Fibroblast of villous mesenchyme (primary cell): Measurements from ENCODE around the gene MSANTD1. TPM values are rescaled to one million over a fixed set of nuclear protein-coding genes. Genes with fewer than 3 reads are reported as not detected.
"Not testable (repeated sequence)": the region's sequence is repeated elsewhere in the genome, so short reads cannot be mapped to it uniquely, and the experiment has no call there.

Experiments
- DNase-seq: peaks from one replicate; pipeline ENCODE4 v3.0.0-alpha.2; 2010; ENCODE audit warnings: low read depth
- H3K4me3 ChIP-seq: 2 replicates; pipeline ENCODE4 v1.5.1; 2011; ENCODE audit warnings: low read depth, mild to moderate bottlenecking, low read length
- total RNA-seq: library from RNA; depleted of rRNA; stranded (reverse); fragments of >200 nt; gene quantifications from 2 replicates; pipeline ENCODE4 v1.2.3, GENCODE V29; 2012
- TF ChIP-seq, protein P1 (sequence below): IDR thresholded peaks from 2 replicates; pipeline ENCODE4 v1.5.1; 2012; ENCODE audit warnings: low read depth, mild to moderate bottlenecking, low read length; ENCODE audit not compliant: insufficient read depth

Gene MSANTD1
- total RNA-seq, 1 donor = 0.86 TPM

- TF ChIP-seq, protein P1, sequence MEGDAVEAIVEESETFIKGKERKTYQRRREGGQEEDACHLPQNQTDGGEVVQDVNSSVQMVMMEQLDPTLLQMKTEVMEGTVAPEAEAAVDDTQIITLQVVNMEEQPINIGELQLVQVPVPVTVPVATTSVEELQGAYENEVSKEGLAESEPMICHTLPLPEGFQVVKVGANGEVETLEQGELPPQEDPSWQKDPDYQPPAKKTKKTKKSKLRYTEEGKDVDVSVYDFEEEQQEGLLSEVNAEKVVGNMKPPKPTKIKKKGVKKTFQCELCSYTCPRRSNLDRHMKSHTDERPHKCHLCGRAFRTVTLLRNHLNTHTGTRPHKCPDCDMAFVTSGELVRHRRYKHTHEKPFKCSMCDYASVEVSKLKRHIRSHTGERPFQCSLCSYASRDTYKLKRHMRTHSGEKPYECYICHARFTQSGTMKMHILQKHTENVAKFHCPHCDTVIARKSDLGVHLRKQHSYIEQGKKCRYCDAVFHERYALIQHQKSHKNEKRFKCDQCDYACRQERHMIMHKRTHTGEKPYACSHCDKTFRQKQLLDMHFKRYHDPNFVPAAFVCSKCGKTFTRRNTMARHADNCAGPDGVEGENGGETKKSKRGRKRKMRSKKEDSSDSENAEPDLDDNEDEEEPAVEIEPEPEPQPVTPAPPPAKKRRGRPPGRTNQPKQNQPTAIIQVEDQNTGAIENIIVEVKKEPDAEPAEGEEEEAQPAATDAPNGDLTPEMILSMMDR = no peak
- H3K4me3 ChIP-seq = no peak overlapping the region
- DNase-seq = no peak
Measured at GRCh38 chr4:3295837-3296624, 47.1 kb downstream of the MSANTD1 start.

DNA sequence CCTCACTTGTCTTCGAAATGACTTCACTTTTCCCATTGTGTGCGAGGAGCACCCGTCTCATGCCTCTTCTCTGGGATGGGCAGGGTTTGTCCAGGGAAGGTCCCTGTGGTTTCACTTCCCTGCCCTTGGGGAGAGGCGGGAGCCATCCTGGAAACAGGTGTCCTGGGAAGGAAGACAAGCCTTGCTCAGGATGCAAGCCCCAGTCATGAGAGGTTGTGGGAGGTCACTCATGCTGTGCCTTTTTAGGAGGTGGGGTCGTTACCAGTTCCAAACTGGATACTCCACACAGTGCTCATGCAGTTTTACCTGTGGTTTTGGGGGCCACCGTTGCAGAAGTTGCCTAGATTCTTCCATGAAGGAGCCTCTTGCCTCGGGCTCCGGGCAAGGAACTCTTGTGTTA is 47.7 kb downstream of the MSANTD1 start:
- TF ChIP-seq, protein P1 = no peak
- H3K4me3 ChIP-seq = no peak overlapping the region
- no peak for DNase-seq

- no peak for DNase-seq
Measured at GRCh38 chr4:3297066-3297859, 48.3 kb downstream of the MSANTD1 start.

DNA sequence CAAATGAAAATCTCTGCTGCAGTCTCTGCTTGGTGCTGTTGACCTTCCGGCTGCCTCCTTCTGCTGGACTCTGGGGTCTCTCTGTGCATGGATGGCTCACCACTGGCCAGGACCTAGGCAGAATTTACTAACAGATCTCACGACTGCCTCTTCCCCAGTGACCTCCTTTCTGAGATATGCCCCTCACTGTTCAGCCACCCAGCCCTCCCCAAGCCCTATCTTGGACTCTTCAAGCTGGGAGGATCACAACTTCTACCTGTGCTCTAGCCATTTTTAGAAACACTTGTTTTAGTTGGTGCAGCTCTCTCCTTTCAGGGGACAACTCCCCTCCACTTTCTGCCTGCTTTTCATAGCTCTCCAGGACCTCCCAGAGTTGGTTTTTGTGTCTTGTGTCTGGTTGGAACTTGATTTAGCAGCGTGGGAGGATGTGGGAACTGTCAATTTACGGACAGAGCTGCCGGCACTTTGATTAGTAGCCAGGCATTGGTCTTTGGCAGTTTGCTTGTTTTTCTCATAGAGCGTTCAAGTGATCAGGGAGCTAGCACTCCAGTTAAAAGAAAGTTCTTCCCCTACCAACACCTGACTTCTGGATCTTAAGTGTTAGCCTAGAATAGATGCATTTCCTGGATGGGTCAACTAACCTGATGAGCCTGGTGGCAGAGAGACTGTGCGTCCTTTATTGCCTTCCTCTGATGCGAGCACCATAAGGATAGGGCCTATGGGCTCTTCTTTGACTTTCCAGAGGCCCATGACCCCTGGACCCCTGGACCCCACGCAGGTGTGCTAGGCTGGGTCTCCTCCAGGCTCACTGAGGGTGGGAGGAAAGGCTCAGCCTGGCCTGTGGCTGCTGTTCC is 50.4 kb downstream of the MSANTD1 start:
- TF ChIP-seq, protein P1 = no peak
- H3K4me3 ChIP-seq = no peak overlapping the region
- no peak for DNase-seq

More at GRCh38 chr4:3297066-3297859, 48.3 kb downstream of the MSANTD1 start:
- H3K4me3 ChIP-seq = no peak overlapping the region
- TF ChIP-seq, protein P1 = no peak

- DNase-seq = no peak
- TF ChIP-seq, protein P1 = no peak
- H3K4me3 ChIP-seq = no peak overlapping the region
Measured at GRCh38 chr4:3299976-3300671, 51.2 kb downstream of the MSANTD1 start.

DNA sequence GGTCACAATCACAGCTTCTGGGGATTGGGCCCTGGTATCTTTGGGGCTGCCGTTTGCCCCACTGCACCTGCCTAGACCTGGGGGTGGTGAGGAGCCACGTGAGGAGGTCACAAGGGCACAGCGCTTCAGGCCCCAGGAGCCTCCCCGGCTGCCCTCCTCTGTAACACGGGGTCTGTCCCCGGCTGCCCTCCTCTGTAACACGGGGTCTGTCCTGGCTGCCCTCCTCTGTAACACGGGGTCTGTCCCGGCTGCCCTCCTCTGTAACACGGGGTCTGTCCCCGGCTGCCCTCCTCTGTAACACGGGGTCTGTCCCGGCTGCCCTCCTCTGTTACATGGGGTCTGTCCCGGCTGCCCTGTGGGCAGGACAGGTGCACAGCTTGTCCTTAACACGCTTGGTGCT is 51.9 kb downstream of the MSANTD1 start:
- DNase-seq, H3K4me3 ChIP-seq: not testable (repeated sequence)
